GM18951 (cell line): ENCODE results near the gene USF1.

Source experiments
- POLR2A ChIP-seq: IDR thresholded peaks from 4 replicates; pipeline ENCODE4 v1.6.1; 2011; ENCODE audit warnings: mild to moderate bottlenecking; ENCODE audit not compliant: insufficient read length, insufficient read depth; ENCODE audit errors: extremely low read depth
- in situ Hi-C: fragments of 300-500 bp; cut with MboI; formaldehyde crosslinking; loops from one replicate; pipeline ENCODE4 v1.12.0; 2022; ENCODE audit warnings: low sequenced_read_pairs, mixed read lengths, inconsistent platforms; ENCODE audit not compliant: unreplicated experiment

Gene USF1

DNA sequence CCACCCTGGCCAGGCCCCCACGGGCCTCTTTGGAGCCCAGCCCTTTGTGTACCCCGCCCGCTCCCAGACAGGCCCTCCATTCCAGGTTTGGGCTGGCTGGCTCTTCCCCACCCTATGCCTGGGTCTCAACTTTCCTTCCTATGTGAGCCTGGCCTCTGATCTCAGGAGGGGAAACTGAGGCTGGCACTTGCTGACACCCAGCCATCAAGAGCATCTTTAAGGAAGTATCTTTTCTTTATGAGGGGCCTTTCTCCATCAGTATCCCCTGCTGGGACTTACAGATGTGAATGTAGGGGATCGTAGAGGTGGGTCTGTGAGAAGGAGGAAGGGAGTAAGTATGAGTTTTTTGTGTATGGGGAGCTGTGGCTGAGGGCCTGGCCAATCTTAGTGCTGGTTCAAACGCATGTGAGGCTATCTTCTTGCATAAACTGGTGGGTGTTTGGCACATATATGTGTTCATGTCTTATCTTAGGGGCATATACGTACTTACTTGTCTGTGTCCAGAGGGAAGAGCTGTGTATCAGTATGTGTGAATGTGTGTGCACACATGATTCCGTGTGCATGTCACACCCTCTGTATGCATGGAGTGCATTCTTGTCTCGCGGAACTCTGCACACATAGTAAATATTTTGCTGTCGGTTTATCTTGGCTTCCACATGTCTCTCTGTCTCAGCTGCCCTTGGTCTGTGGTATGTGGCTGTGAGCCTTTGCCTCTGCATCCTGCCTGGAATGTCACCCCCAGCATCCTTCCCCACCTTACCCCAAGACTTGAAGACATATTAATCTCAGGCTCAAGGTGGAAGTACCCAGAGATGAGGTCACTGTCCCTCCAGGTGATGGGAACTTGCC lies 38.2 kb upstream of the USF1 start:
- no peak for TF ChIP-seq POLR2A
- in situ Hi-C loops, result no loop called here

DNA sequence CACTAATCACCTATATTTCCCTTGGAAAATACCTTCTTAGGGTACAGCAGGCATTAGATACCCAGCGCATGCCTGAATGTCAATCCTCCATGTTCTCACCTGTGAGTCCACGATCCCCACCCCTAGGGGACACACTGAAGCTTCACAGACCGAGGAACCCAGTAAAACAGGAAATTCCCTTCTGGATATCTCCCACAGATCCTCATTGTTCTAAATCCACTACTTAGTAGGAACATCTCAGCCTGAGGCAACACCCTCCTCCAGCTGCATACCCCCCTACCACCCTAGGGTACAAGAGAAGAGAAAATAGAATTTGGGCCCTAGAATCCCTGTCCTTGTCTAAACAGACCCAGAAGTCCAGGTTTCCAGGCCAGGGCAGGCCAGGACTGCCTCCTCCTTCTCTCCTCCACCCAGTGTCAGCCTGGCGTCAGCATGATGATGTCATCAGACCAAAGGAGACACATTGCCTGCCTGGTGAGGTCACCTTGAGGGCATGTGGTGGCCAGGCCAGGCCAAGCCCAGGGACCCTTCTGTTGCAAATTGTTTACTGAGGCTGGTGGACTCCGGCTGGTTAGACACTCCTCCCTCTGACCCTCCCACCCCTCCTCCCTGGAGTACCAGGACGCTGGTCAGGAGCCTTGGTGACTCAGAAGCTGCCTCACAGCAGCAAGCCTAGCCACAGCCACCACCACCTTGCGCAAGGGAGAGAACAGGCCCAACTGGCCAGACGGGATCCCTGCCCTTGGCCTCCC lies 37.4 kb upstream of the USF1 start:
- in situ Hi-C loops, result no loop called here

DNA sequence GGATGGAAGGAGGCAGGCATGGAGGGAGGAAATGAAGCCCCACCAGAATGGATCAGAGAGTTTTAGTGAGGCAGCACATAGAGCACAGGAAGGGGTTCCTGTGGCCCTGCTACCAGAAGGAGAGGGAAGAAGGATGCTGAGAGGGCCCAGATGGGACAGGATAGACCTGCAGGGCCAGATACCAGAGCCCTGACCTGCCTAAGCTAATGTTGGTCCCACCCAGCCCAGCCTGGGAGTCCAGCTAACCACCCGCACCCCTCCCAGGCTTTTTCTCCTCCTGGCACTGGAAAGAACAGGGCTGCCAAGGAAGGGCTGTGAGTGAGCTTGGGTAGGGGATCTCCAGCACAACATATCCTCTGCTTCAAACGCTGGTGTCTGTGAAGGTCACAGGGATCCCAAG lies 36.7 kb upstream of the USF1 start:
- TF ChIP-seq POLR2A, result no peak
- in situ Hi-C loops, result no loop called here

More for the DNA sequence above, 37.4 kb upstream of the USF1 start:
- TF ChIP-seq POLR2A, result no peak

- TF ChIP-seq POLR2A, result no peak
- in situ Hi-C loops, result no loop called here
These were observed 35.7 kb upstream of the USF1 start for GRCh38 chr1:161081519-161081918.

DNA sequence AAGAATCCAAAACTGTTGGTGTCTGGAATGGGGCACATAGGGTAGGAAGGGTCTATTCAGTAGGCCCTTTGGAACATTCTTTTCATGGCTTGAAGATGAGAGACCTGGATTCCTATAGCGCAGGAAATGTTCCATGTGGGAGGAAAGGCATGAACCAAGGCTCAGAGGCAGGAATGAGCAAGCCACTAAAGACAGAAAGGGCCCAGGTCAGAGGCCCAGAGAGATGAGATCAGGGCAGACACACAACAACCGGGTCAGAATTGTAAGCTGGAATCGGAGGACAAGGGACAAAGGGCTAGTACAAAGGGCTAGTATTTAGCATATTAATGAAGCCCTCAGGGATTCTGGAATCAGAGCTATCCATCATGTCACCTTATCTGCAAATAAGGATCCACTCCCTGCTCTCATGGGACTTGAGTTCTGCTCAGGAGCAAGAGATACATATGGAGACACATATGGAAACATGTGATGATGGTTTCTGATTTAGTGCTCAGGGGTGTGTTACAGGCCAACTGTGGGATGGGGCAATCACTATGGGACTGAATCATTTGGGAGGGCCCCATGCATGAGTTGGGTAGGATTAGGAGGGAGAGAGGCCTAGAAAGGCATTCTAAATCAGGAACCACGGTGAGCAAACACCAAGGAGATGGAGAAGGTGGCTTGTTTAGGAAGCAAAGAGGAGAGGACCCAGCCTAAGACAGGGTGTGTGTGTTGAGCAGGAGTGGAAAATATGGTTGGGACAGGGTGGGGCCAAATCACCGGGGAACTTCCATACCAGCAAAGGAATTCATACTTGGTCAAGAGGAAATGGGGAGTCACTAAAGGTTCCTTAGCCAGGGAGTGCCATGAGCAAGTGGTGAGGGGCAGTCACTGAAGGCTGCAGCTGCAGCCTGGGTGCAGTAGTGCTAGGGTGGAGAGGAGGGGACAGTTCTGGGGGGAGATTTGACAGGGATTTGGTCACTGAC lies 34.9 kb upstream of the USF1 start:
- in situ Hi-C loops, result no loop called here
- no peak for TF ChIP-seq POLR2A

- TF ChIP-seq POLR2A, result no peak
- in situ Hi-C loops, result no loop called here
These were observed 33.8 kb upstream of the USF1 start for GRCh38 chr1:161079436-161080110.

DNA sequence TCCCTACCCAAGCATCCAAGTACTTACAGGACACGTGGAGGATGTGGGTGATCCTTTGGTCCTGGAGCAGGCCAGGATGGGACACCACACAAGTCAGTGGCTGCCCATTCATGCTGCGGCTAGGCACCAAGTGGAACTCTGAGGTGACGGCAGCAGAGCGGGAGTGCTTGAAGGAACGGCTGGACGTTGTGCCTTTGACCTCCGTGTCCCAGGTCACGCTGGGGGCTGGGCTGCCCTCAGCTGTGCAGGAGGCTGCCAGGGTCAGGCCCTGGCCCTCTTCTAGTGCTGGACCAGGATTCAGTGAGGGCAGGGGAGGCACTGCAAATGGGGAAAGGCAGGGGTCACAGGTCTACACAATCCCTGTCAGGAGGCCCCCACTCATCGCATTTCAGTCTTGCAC lies 31.6 kb upstream of the USF1 start:
- no peak for TF ChIP-seq POLR2A
- in situ Hi-C loops, result no loop called here

GRCh38 chr1:161076410-161076809 lies 30.6 kb upstream of the USF1 start:
- in situ Hi-C loops, result no loop called here
- no peak for TF ChIP-seq POLR2A

GRCh38 chr1:161074676-161075368 lies 29.0 kb upstream of the USF1 start:
- TF ChIP-seq POLR2A, result no peak
- in situ Hi-C loops, result no loop called here

GRCh38 chr1:161073474-161074121 lies 27.8 kb upstream of the USF1 start:
- in situ Hi-C loops, result no loop called here
- no peak for TF ChIP-seq POLR2A

DNA sequence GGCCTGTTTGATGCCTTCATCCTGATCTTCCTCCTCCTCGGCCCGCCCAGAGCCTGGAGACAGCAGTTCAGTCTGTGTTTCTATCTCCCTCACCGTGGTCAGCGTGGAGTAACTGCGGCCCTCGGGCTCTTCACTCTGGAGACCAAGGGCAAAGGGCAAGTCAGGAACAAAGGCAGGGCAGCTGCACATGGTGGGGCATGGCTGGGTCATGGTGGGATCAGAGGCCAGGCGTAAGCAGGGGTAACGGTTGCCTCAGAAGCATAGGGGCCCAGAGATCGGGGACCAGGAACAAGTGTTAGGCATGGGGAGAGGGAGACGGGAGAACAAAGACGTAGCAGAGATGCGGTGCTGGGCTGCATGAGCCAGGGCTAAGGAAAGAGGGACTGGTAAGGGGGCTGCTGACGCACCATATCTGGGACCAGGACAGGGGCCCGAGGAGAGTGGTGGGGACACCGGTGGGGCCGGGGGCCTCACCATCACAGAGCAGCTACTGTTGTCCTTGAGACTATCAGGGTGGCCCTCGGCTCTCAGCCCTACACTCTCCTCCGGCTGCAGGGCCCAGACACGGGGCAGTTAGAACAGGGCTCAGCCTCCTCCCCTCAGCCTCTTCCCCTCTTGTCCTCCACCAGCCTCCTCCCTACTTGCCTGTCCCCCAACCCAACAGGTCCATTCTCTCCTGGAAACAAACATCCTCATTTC lies 27.1 kb upstream of the USF1 start:
- in situ Hi-C loops, result no loop called here
- no peak for TF ChIP-seq POLR2A
